Endothelial cell of umbilical vein (primary cell): ENCODE data around the gene LLCFC1.

Experiments
- CTCF ChIP-seq, 2 donors: IDR thresholded peaks; 1 replicate in 1 of 2; 2 replicates in 1 of 2; pipeline ENCODE4 v1.5.1; 2011; ENCODE audit warnings: low read length in 2 of 2, mild to moderate bottlenecking in 2 of 2, moderate library complexity in 2 of 2, control low read depth in 1 of 2, inconsistent platforms in 1 of 2, low read depth in 1 of 2; ENCODE audit not compliant: insufficient read depth in 1 of 2; ENCODE audit errors: extremely low read depth in 1 of 2
- EZH2 ChIP-seq: IDR thresholded peaks from 2 replicates; pipeline ENCODE4 v1.6.1; 2012; ENCODE audit warnings: borderline replicate concordance, low read depth, mild to moderate bottlenecking, moderate library complexity, low read length, inconsistent platforms; ENCODE audit not compliant: severe bottlenecking
- FOS ChIP-seq: IDR thresholded peaks from 2 replicates; pipeline ENCODE4 v1.6.1; 2011; ENCODE audit warnings: mild to moderate bottlenecking, low read length, moderate library complexity, borderline replicate concordance; ENCODE audit not compliant: insufficient read depth
- GATA2 ChIP-seq: IDR thresholded peaks from 2 replicates; pipeline ENCODE4 v1.7.0; 2011; ENCODE audit warnings: low read depth, mild to moderate bottlenecking, moderate library complexity, mixed read lengths, low read length; ENCODE audit not compliant: insufficient read length, insufficient read depth
- JUN ChIP-seq: IDR thresholded peaks from 2 replicates; pipeline ENCODE4 v1.6.1; 2011; ENCODE audit warnings: borderline replicate concordance, low read depth; ENCODE audit not compliant: insufficient read length, insufficient read depth
- MAX ChIP-seq: IDR thresholded peaks from 2 replicates; pipeline ENCODE4 v1.6.1; 2011; ENCODE audit not compliant: insufficient read depth, insufficient read length
- MYC ChIP-seq: IDR thresholded peaks from one replicate; pipeline ENCODE4 v1.6.1; 2011; ENCODE audit warnings: mild to moderate bottlenecking, low read depth, low read length
- POLR2A ChIP-seq: IDR thresholded peaks from 2 replicates; pipeline ENCODE4 v1.6.1; 2012; ENCODE audit warnings: low read depth, mild to moderate bottlenecking, control low read depth, low read length
- POLR2AphosphoS5 ChIP-seq: IDR thresholded peaks from 2 replicates; pipeline ENCODE4 v1.6.1; 2012; ENCODE audit warnings: low read depth, mild to moderate bottlenecking, control low read depth, low read length, moderate library complexity; ENCODE audit not compliant: insufficient read depth

DNA sequence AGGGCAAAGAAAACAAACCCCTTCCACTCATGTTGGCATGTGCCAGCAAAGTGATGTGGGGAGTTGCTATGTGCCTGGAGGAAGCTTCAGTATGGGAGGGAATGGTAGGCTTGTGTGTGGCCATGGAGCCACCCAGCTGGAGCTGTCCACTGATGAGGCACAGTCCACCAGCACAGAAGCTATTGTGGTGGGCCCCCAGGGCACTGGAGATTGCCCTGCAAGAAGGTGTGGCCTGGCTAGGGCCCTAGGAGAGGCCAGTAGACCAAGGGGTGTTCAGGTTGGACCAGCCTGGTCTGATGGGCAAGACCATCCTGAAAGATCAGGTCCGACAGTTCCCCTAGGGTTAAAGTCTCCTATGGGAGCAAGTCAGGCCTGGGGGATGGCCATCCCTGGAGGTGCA, 45.0 kb downstream of the LLCFC1 start:
- no peak for TF ChIP-seq POLR2AphosphoS5
- no peak for TF ChIP-seq EZH2
- TF ChIP-seq CTCF (IDR thresholded peaks at IDR 0.05; ENCODE audit: extremely low read depth in 1 of 2, insufficient read depth in 1 of 2, low read depth in 1 of 2, low read length in 2 of 2): no peak
- TF ChIP-seq POLR2A: no peak
- TF ChIP-seq MYC: no peak
- TF ChIP-seq FOS: no peak
- TF ChIP-seq JUN: no peak
- no peak for TF ChIP-seq MAX
- TF ChIP-seq GATA2: no peak
